Measurements from ENCODE around the gene PLCD3. TPM values are rescaled to one million over a fixed set of nuclear protein-coding genes. Genes with fewer than 3 reads are reported as not detected.

The PLCD3 gene
- total and polyA plus RNA-seq, 2 of the 13 experiments (the other 11 are each of a cell fraction or from before 2014, with no cell fraction given), result 11.3 to 39.1 TPM

GRCh38 chr17:45131616-45132319 lies 547 bp downstream of the PLCD3 start (continued):
- TF ChIP-seq LRRFIP1 (CRISPR knock-in tag; conservative IDR thresholded peaks at IDR 0.05) (no peak), ZNF275 (CRISPR knock-in tag; IDR thresholded peaks at IDR 0.05; ENCODE audit: borderline replicate concordance) (peak; percentile 73; the same call in 1 of the 2 replicates), TARDBP (CRISPR knock-in tag; IDR thresholded peaks at IDR 0.05) (no peak), ZNF234 (CRISPR knock-in tag; conservative IDR thresholded peaks at IDR 0.05) (no peak), HDAC1 (CRISPR knock-in tag; IDR thresholded peaks at IDR 0.05) (no peak), PITX1 (CRISPR knock-in tag; IDR thresholded peaks at IDR 0.05) (no peak), ARNT (IDR thresholded peaks at IDR 0.05) (no peak), ZFP91 (CRISPR knock-in tag; IDR thresholded peaks at IDR 0.05; ENCODE audit: borderline replicate concordance) (peak; percentile 67; the same call in 1 of the 2 replicates), NR1H2 (CRISPR knock-in tag; IDR thresholded peaks at IDR 0.05; ENCODE audit: borderline replicate concordance, low read depth) (no peak), IRX3 (CRISPR knock-in tag; IDR thresholded peaks at IDR 0.05; ENCODE audit: borderline replicate concordance, low read depth) (no peak), PAWR (CRISPR knock-in tag; IDR thresholded peaks at IDR 0.05; ENCODE audit: borderline replicate concordance) (no peak), ZNF713 (CRISPR knock-in tag; IDR thresholded peaks at IDR 0.05) (no peak), CHD4 (IDR thresholded peaks at IDR 0.05; ENCODE audit: borderline replicate concordance, low read length) (peak; percentile 68; the same call in 1 of the 2 replicates), POGK (CRISPR knock-in tag; conservative IDR thresholded peaks at IDR 0.05) (0 out of 2 replicates have a peak, but pooled peaks have one; percentile 57), RFXAP (CRISPR knock-in tag; IDR thresholded peaks at IDR 0.05; ENCODE audit: borderline replicate concordance) (0 out of 2 replicates have a peak, but pooled peaks have one; percentile 34), ZBED4 (CRISPR knock-in tag; IDR thresholded peaks at IDR 0.05; ENCODE audit: borderline replicate concordance) (peak; percentile 55; the same call in 1 of the 2 replicates), ZNF607 (CRISPR knock-in tag; IDR thresholded peaks at IDR 0.05; ENCODE audit: borderline replicate concordance) (no peak)
